Stomach (tissue), 9 donors: Measurements from ENCODE around the gene PATZ1. TPM values are rescaled to one million over a fixed set of nuclear protein-coding genes. Genes with fewer than 3 reads are reported as not detected.
A peak's percentile ranks its signal among the peaks of the same experiment; 100 is the strongest.
"Not testable (repeated sequence)": the region's sequence is repeated elsewhere in the genome, so short reads cannot be mapped to it uniquely, and the experiment has no call there.

ENCODE experiments used
- DNase-seq, 2 donors: peaks; one replicate each; pipeline versions ENCODE4 v3.0.0 to v3.0.0-alpha.2; 2013 to 2019
- H3K27ac ChIP-seq, 5 donors: fragments of 200-600 bp in 4 of 5; sonication (generic) in 4 of 5; one replicate each; pipeline ENCODE4 v1.5.1; 2013 to 2019; ENCODE audit warnings: mild to moderate bottlenecking in 1 of 5, moderate library complexity in 1 of 5
- H3K27me3 ChIP-seq, 3 donors: fragments of 200-600 bp; sonication (generic); one replicate each; pipeline ENCODE4 v1.5.1; 2017 to 2019; ENCODE audit warnings: mixed run types in 1 of 3
- H3K36me3 ChIP-seq, 4 donors: fragments of 200-600 bp; sonication (generic); 1 replicate in 3 of 4; 2 replicates in 1 of 4; pipeline ENCODE4 v1.5.1; 2016 to 2019
- H3K4me1 ChIP-seq, 4 donors: fragments of 200-600 bp; sonication (generic); one replicate each; pipeline ENCODE4 v1.5.1; 2016 to 2019
- H3K4me3 ChIP-seq, 4 donors: fragments of 200-600 bp; sonication (generic) in 3 of 4; one replicate each; pipeline ENCODE4 v1.5.1; 2016 to 2019; ENCODE audit warnings: mild to moderate bottlenecking in 1 of 4
- H3K9me3 ChIP-seq, 4 donors: fragments of 200-600 bp; sonication (generic); one replicate each; pipeline ENCODE4 v1.5.1; 2016 to 2019
- CTCF ChIP-seq, 7 experiments: fragments of 450-650 bp in 4 of 7; fragments of 200-600 bp in 3 of 7; sonication (generic) in 3 of 7; IDR thresholded peaks; one replicate each; pipeline ENCODE4 v1.5.1; 2016 to 2019; ENCODE audit warnings: antibody characterized with exemption in 7 of 7, control low read depth in 2 of 7, mild to moderate bottlenecking in 1 of 7
- EP300 ChIP-seq: sonication (generic); formaldehyde crosslinking; IDR thresholded peaks from one replicate; pipeline ENCODE4 v1.6.1; 2017; ENCODE audit warnings: antibody characterized with exemption
- POLR2A ChIP-seq, 4 donors: fragments of 450-650 bp; IDR thresholded peaks; one replicate each; pipeline ENCODE4 v1.6.1; 2016; ENCODE audit warnings: antibody characterized with exemption in 4 of 4, control low read depth in 2 of 4, mild to moderate bottlenecking in 1 of 4, moderate library complexity in 1 of 4
- POLR2AphosphoS5 ChIP-seq, 3 donors: sonication (generic); formaldehyde crosslinking; IDR thresholded peaks; one replicate each; pipeline ENCODE4 v1.6.1; 2016; ENCODE audit warnings: antibody characterized with exemption in 3 of 3
- WGBS, 5 donors: extraction: QIAGEN DNeasy Blood & Tissue Kit in 3 of 5; methylation state at CpG; one replicate each; pipeline versions ENCODE4 v1.1.5 to v1.1.7; 2013 to 2018; 5-methylcytosine and 5-hydroxymethylcytosine counted together
- intact Hi-C: fragments of 100-400 bp; cut with DNase I; formaldehyde crosslinking; loops from one replicate; pipeline ENCODE4 v1.15.1; 2023; ENCODE audit warnings: low total_unique reads
- polyA plus RNA-seq, 3 donors: library from polyadenylated mRNA; stranded (reverse); fragments of 200-250 nt; gene quantifications; one replicate each; pipeline ENCODE4 v1.2.3, GENCODE V29; 2013
- total RNA-seq, 5 donors: library from RNA; depleted of rRNA; stranded (reverse); fragments of >200 nt; gene quantifications; one replicate each; pipeline versions ENCODE4 v1.1.0 to v1.2.3, GENCODE V29; 2014 to 2016
- donor health status: healthy with polysubstance abuse.
- donor health status: Bipolar disorder and iron deficiency.
- donor health status: healthy.

The PATZ1 gene
- total and polyA plus RNA-seq, 8 donors: 4.9 to 21.1 (median 14.0) TPM

GRCh38 chr22:31326877-31327276, 19.3 kb downstream of the PATZ1 start:
- Histone ChIP-seq H3K27me3 (no peaks in the 10 kb centered on the region), H3K4me1 (peaks cover 0 to 11% (median 3%) of the 10 kb centered on the region in 4 donors), H3K27ac (no peak overlapping the region), H3K9me3 (no peaks in the 10 kb centered on the region), H3K4me3 (no peak overlapping the region), H3K36me3 (peaks cover 38 to 77% (median 77%) of the 10 kb centered on the region in 4 donors)
- intact Hi-C loops: no loop called here
- WGBS, 5 donors: 87 to 98% (median 94%) methylated on average over 9 of the region's 9 CpGs
- DNase-seq: no peak
- TF ChIP-seq CTCF (IDR thresholded peaks at IDR 0.05) (no peak), POLR2A (IDR thresholded peaks at IDR 0.05) (no peak)

- Histone ChIP-seq H3K27me3 (no peaks in the 10 kb centered on the region), H3K4me1 (peaks cover 0 to 11% (median 3%) of the 10 kb centered on the region in 4 donors), H3K9me3 (no peaks in the 10 kb centered on the region), H3K27ac (no peak overlapping the region), H3K36me3 (peaks cover 30 to 49% (median 48%) of the 10 kb centered on the region in 4 donors), H3K4me3 (no peak overlapping the region)
- TF ChIP-seq CTCF (IDR thresholded peaks at IDR 0.05): no peak
- TF ChIP-seq POLR2AphosphoS5 (IDR thresholded peaks at IDR 0.05): no peak
- no peak for TF ChIP-seq POLR2A (IDR thresholded peaks at IDR 0.05)
- TF ChIP-seq EP300: no peak
- intact Hi-C loops: no loop called here
- no peak for DNase-seq
- WGBS, 5 donors: 81 to 88% (median 86%) methylated on average over 8 of the region's 8 CpGs
Measured at GRCh38 chr22:31323578-31324550, 22.3 kb downstream of the PATZ1 start.

GRCh38 chr22:31321421-31321820, 24.7 kb downstream of the PATZ1 start:
- no peak for TF ChIP-seq EP300
- TF ChIP-seq POLR2A (IDR thresholded peaks at IDR 0.05): no peak
- no peak for TF ChIP-seq POLR2AphosphoS5 (IDR thresholded peaks at IDR 0.05)
- TF ChIP-seq CTCF (IDR thresholded peaks at IDR 0.05): no peak
- no peak for DNase-seq
- intact Hi-C loops: no loop called here
- WGBS, 5 donors: 64 to 77% (median 74%) methylated on average over 4 of the region's 4 CpGs
- Histone ChIP-seq H3K36me3 (peaks cover 10 to 24% (median 23%) of the 10 kb centered on the region in 4 donors), H3K9me3 (no peaks in the 10 kb centered on the region), H3K27ac (no peak overlapping the region), H3K4me3 (no peak overlapping the region), H3K27me3 (no peaks in the 10 kb centered on the region), H3K4me1 (peaks cover 0 to 11% (median 3%) of the 10 kb centered on the region in 4 donors)

- H3K4me3 ChIP-seq, intact Hi-C loops, H3K27me3 ChIP-seq, H3K36me3 ChIP-seq, DNase-seq, H3K9me3 ChIP-seq: not testable (repeated sequence)
- WGBS, 5 donors: 91 to 96% (median 96%) methylated on average over 1 of the region's 1 CpG
- H3K27ac ChIP-seq: peak overlapping the region in 3 of 5 donors; percentile 70 to 82 (median 78)
- peaks cover 0 to 13% (median 8%) of the 10 kb centered on the region in 4 donors for H3K4me1 ChIP-seq
Measured at GRCh38 chr22:31314220-31314619, 31.9 kb downstream of the PATZ1 start.
